ENCODE data around the gene ARHGAP8. TPM values are rescaled to one million over a fixed set of nuclear protein-coding genes. Genes with fewer than 3 reads are reported as not detected.

Gene ARHGAP8
- total and polyA plus RNA-seq, 2 of the 13 experiments (the other 11 are each of a cell fraction or from before 2014, with no cell fraction given): 0.07 TPM; not detected in 1

DNA sequence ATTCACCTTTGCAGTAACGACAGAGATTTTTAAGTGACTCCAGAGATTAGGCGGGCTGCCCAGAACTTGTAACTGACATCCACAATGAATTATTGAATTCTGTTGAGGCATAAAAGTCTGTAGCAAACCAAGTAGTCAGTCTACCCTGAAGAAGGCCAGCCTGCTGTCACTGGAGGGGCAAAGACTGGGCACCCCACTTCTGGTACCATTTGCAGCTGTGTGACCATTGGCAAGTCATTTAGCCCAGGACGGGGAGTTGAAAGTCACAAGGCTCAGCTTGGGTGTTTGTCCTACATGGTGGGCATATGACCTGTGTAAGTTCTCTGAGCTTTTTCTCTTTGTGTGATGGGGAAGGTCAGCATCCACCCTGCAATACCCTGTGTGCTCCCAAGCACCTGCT lies 119.4 kb downstream of the ARHGAP8 start:
- no peak overlapping the region for H3K9ac ChIP-seq (ENCODE audit: insufficient read depth, low read depth, low read length)
- peaks cover 16% of the 10 kb centered on the region; the same call in 1 of the 2 replicates for H3K9me3 ChIP-seq (ENCODE audit: low read length)
- no peak for ATAC-seq
- BruUV-seq (replicated peaks): no TSS peak
- TF ChIP-seq EP300 (IDR thresholded peaks at IDR 0.05; ENCODE audit: low read depth in 2 of 2, low read length in 2 of 2) (no peak), EP300 (CRISPR knock-in tag; IDR thresholded peaks at IDR 0.05; ENCODE audit: borderline replicate concordance) (no peak), HNRNPUL1 (IDR thresholded peaks at IDR 0.05; ENCODE audit: low read depth, low read length) (no peak), AKAP8 (CRISPR knock-in tag; IDR thresholded peaks at IDR 0.05) (no peak), ZNF207 (IDR thresholded peaks at IDR 0.05; ENCODE audit: borderline replicate concordance) (no peak), ZBTB1 (CRISPR knock-in tag; IDR thresholded peaks at IDR 0.05; ENCODE audit: borderline replicate concordance) (no peak), MYC (CRISPR knock-in tag; IDR thresholded peaks at IDR 0.05; ENCODE audit: borderline replicate concordance) (no peak), ZNF33B (CRISPR knock-in tag; IDR thresholded peaks at IDR 0.05) (no peak), ZNF577 (CRISPR knock-in tag; IDR thresholded peaks at IDR 0.05; ENCODE audit: borderline replicate concordance, low read depth) (no peak), POLR2A (IDR thresholded peaks at IDR 0.05; ENCODE audit: insufficient read depth in 1 of 2, low read depth in 2 of 2, low read length in 2 of 2) (no peak), GATAD1 (CRISPR knock-in tag; IDR thresholded peaks at IDR 0.05) (no peak), RELA (CRISPR knock-in tag; IDR thresholded peaks at IDR 0.05) (no peak), JUN (CRISPR knock-in tag; IDR thresholded peaks at IDR 0.05) (no peak), ZNF557 (CRISPR knock-in tag; IDR thresholded peaks at IDR 0.05) (no peak), ZNF143 (CRISPR knock-in tag; IDR thresholded peaks at IDR 0.05) (no peak)
- TF ChIP-seq, protein P1, sequence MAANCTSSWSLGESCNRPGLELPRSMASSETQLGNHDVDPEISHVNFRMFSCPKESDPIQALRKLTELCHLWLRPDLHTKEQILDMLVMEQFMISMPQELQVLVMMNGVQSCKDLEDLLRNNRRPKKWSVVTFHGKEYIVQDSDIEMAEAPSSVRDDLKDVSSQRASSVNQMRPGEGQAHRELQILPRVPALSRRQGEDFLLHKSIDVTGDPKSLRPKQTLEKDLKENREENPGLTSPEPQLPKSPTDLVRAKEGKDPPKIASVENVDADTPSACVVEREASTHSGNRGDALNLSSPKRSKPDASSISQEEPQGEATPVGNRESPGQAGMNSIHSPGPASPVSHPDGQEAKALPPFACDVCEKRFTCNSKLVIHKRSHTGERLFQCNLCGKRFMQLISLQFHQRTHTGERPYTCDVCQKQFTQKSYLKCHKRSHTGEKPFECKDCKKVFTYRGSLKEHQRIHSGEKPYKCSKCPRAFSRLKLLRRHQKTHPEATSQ (CRISPR knock-in tag; IDR thresholded peaks at IDR 0.05; ENCODE audit: borderline replicate concordance): no peak
- TF ChIP-seq, protein P2, sequence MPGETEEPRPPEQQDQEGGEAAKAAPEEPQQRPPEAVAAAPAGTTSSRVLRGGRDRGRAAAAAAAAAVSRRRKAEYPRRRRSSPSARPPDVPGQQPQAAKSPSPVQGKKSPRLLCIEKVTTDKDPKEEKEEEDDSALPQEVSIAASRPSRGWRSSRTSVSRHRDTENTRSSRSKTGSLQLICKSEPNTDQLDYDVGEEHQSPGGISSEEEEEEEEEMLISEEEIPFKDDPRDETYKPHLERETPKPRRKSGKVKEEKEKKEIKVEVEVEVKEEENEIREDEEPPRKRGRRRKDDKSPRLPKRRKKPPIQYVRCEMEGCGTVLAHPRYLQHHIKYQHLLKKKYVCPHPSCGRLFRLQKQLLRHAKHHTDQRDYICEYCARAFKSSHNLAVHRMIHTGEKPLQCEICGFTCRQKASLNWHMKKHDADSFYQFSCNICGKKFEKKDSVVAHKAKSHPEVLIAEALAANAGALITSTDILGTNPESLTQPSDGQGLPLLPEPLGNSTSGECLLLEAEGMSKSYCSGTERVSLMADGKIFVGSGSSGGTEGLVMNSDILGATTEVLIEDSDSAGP (CRISPR knock-in tag; IDR thresholded peaks at IDR 0.05; ENCODE audit: borderline replicate concordance): no peak
- TF ChIP-seq, protein P3, sequence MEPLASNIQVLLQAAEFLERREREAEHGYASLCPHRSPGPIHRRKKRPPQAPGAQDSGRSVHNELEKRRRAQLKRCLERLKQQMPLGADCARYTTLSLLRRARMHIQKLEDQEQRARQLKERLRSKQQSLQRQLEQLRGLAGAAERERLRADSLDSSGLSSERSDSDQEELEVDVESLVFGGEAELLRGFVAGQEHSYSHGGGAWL (CRISPR knock-in tag; IDR thresholded peaks at IDR 0.05): no peak
- no peak for DNase-seq (ENCODE audit: low spot score)
- H3K79me2 ChIP-seq (ENCODE audit: insufficient read depth, low read length): no peaks in the 10 kb centered on the region
- H3K27me3 ChIP-seq (ENCODE audit: control insufficient read depth in 1 of 2, insufficient read depth in 2 of 2, low read length in 2 of 2): no peaks in the 10 kb centered on the region
- H3K4me1 ChIP-seq (ENCODE audit: insufficient read depth, low read length): no peaks in the 10 kb centered on the region
- in situ Hi-C loops (cut with HindIII; ENCODE audit: extremely low pct_ligation_motif_present, low pct_unique_long_range_greater_than_20kb) (no loop called here), intact Hi-C loops (cut with micrococcal nuclease; ENCODE audit: unreplicated experiment) (no loop called here)
- no peaks in the 10 kb centered on the region for H4K20me1 ChIP-seq (ENCODE audit: insufficient read depth, low read length)
- FAIRE-seq: no peak
- no peak overlapping the region for H3K27ac ChIP-seq (ENCODE audit: extremely low read length, insufficient read depth, low read length)
- no peak overlapping the region for H2AFZ ChIP-seq (ENCODE audit: low read length)
- H3K4me3 ChIP-seq (replicated peaks in 1 of 3; ENCODE audit: insufficient read depth in 1 of 3, low read depth in 2 of 3, low read length in 3 of 3): no peak overlapping the region
- CTCF ChIA-PET (ENCODE audit: low intra/inter-chr PET ratio, low total read pairs): no interaction called here
- POLR2A ChIA-PET: no interaction called here
- 73% methylated on average over 2 of the region's 3 CpGs for WGBS (ENCODE audit: low lambda C conversion rate)
- no peak overlapping the region for H3K4me2 ChIP-seq (ENCODE audit: low read depth, low read length)
- H3K36me3 ChIP-seq (replicated peaks in 1 of 2; ENCODE audit: control insufficient read depth in 1 of 2, insufficient read depth in 2 of 2, low read length in 2 of 2): no peaks in the 10 kb centered on the region
